CD4-positive, alpha-beta T cell (primary cell): Measurements from ENCODE around the gene RUFY3. TPM values are rescaled to one million over a fixed set of nuclear protein-coding genes. Genes with fewer than 3 reads are reported as not detected.
A peak's percentile ranks its signal among the peaks of the same experiment; 100 is the strongest.

Source experiments
- ATAC-seq: fragments of 200-7000 bp; cut with Tn5 transposase; one replicate; pipeline ENCODE4 v1.10.0; 2022; ENCODE audit warnings: mild to moderate bottlenecking; ENCODE audit not compliant: poor library complexity
- CTCF ChIA-PET: fragments of 350-600 bp; sonication (Branson Sonifier 250); formaldehyde crosslinking; loops from one replicate; lab custom pipeline; 2021; ENCODE audit warnings: antibody characterized with exemption, inconsistent platforms; lab: Charles Lee
- POLR2A ChIA-PET: fragments of 350-600 bp; sonication (Branson Sonifier 250); formaldehyde crosslinking; loops from one replicate; lab custom pipeline; 2021; ENCODE audit warnings: antibody characterized with exemption, inconsistent platforms; lab: Charles Lee
- DNase-seq, 14 experiments: peaks; one replicate each; pipeline ENCODE4 v3.0.0-alpha.2; 2013 to 2020; ENCODE audit warnings: mixed read lengths in 2 of 14
- H3K27ac ChIP-seq, 2 donors: one replicate each; pipeline versions ENCODE4 v1.5.1 to v1.7.0; 2013; ENCODE audit warnings: low read length in 2 of 2, low read depth in 1 of 2, mild to moderate bottlenecking in 1 of 2
- H3K27me3 ChIP-seq, 2 experiments: 1 replicate in 1 of 2; 2 replicates in 1 of 2; pipeline versions ENCODE4 v1.6.1 to v1.7.0; 2013; ENCODE audit warnings: low read length in 2 of 2, control low read depth in 1 of 2, mild to moderate bottlenecking in 1 of 2, moderate library complexity in 1 of 2; ENCODE audit not compliant: insufficient read depth in 2 of 2, control insufficient read depth in 1 of 2
- H3K36me3 ChIP-seq: one replicate; pipeline ENCODE4 v1.6.1; 2013; ENCODE audit warnings: low read length, control low read depth; ENCODE audit not compliant: insufficient read depth
- H3K4me1 ChIP-seq: one replicate; pipeline ENCODE4 v1.6.1; 2013; ENCODE audit warnings: low read length, control low read depth; ENCODE audit not compliant: insufficient read depth
- H3K4me3 ChIP-seq: one replicate; pipeline ENCODE4 v1.5.1; 2013; ENCODE audit warnings: mild to moderate bottlenecking, low read length, moderate library complexity
- H3K9me3 ChIP-seq, 2 experiments: 1 replicate in 1 of 2; 2 replicates in 1 of 2; pipeline versions ENCODE4 v1.6.1 to v1.7.0; 2013; ENCODE audit warnings: low read length in 2 of 2, mild to moderate bottlenecking in 2 of 2, control low read depth in 1 of 2, moderate library complexity in 1 of 2; ENCODE audit not compliant: control insufficient read depth in 1 of 2, insufficient read depth in 1 of 2
- H3K27ac Mint-ChIP-seq: one replicate; pipeline ENCODE4 v1.8.0; 2020; ENCODE audit warnings: mixed read lengths
- H3K27me3 Mint-ChIP-seq: one replicate; pipeline ENCODE4 v1.8.0; 2021; ENCODE audit warnings: mixed read lengths
- H3K36me3 Mint-ChIP-seq: one replicate; pipeline ENCODE4 v1.8.0; 2021; ENCODE audit warnings: low read depth, mixed read lengths
- H3K4me1 Mint-ChIP-seq: one replicate; pipeline ENCODE4 v1.8.0; 2021; ENCODE audit warnings: low read depth, mixed read lengths
- H3K4me3 Mint-ChIP-seq: one replicate; pipeline ENCODE4 v1.8.0; 2020; ENCODE audit warnings: mild to moderate bottlenecking, mixed read lengths
- H3K9me3 Mint-ChIP-seq: one replicate; pipeline ENCODE4 v1.8.0; 2020; ENCODE audit warnings: mixed read lengths
- CTCF ChIP-seq: fragments of 200-600 bp; IDR thresholded peaks from one replicate; pipeline ENCODE4 v1.8.0; 2022; ENCODE audit warnings: antibody characterized with exemption, mild to moderate bottlenecking
- intact Hi-C, 2 experiments: fragments of 100-400 bp; cut with DNase I in 1 of 2; cut with micrococcal nuclease in 1 of 2; formaldehyde crosslinking; loops; one replicate each; pipeline versions ENCODE4 v1.15.1 to v1.9.0; 2023 to 2025; cut with DNase I, micrococcal nuclease
- total RNA-seq, 174 experiments: library from RNA in 2 of 174; stranded (reverse) in 2 of 174; gene quantifications; one replicate each; pipeline ENCODE4 v1.2.3 and lab custom pipeline; 2021 to 2026

Gene RUFY3
- total RNA-seq, 2 experiments from 2014 or later = 18.0 to 18.1 TPM

GRCh38 chr4:70815370-70815769, 93.6 kb downstream of the RUFY3 start:
- H3K27ac Mint-ChIP-seq = no peak overlapping the region
- peaks cover 31% of the 10 kb centered on the region for H3K36me3 Mint-ChIP-seq
- TF ChIP-seq CTCF = no peak
- Histone ChIP-seq H3K27me3 (no peaks in the 10 kb centered on the region), H3K4me1 (no peaks in the 10 kb centered on the region), H3K36me3 (peaks cover 21% of the 10 kb centered on the region), H3K27ac (no peak overlapping the region), H3K9me3 (no peaks in the 10 kb centered on the region), H3K4me3 (no peak overlapping the region)
- CTCF ChIA-PET = interaction anchor here (0.6 kb wide), 1 partner anchor 30 kb away, joined by 3 read pairs; no protein-coding TSS in a partner anchor
- POLR2A ChIA-PET = no interaction called here
- intact Hi-C loops = no loop called here
- DNase-seq (no peak), ATAC-seq (no peak)
- no peaks in the 10 kb centered on the region for H3K9me3 Mint-ChIP-seq
- H3K4me1 Mint-ChIP-seq = peaks cover 21% of the 10 kb centered on the region
- no peaks in the 10 kb centered on the region for H3K27me3 Mint-ChIP-seq
- H3K4me3 Mint-ChIP-seq = no peak overlapping the region

- TF ChIP-seq CTCF = no peak
These were observed 95.1 kb downstream of the RUFY3 start for GRCh38 chr4:70816894-70817293.

GRCh38 chr4:70818173-70818855, 96.5 kb downstream of the RUFY3 start:
- no peak overlapping the region for H3K4me3 Mint-ChIP-seq
- no peak for ATAC-seq
- H3K4me3 ChIP-seq = no peak overlapping the region
- no peaks in the 10 kb centered on the region for H3K27me3 Mint-ChIP-seq
- CTCF ChIA-PET = no interaction called here
- H3K27ac ChIP-seq = no peak overlapping the region
- peaks cover 21% of the 10 kb centered on the region for H3K4me1 Mint-ChIP-seq
- POLR2A ChIA-PET = interaction anchor here (1.4 kb wide), 1 partner anchor 84 kb away, joined by 3 read pairs; no protein-coding TSS in a partner anchor
- intact Hi-C loops = no loop called here
- no peaks in the 10 kb centered on the region for H3K9me3 Mint-ChIP-seq
- H3K9me3 ChIP-seq = no peaks in the 10 kb centered on the region
- peaks cover 48% of the 10 kb centered on the region for H3K36me3 ChIP-seq
- no peak for TF ChIP-seq CTCF
- DNase-seq = no peak
- H3K36me3 Mint-ChIP-seq = peaks cover 53% of the 10 kb centered on the region
- H3K4me1 ChIP-seq = no peaks in the 10 kb centered on the region
- peak overlapping the region; percentile 39 for H3K27ac Mint-ChIP-seq
- H3K27me3 ChIP-seq = no peaks in the 10 kb centered on the region

More at GRCh38 chr4:70816894-70817293, 95.1 kb downstream of the RUFY3 start:
- Mint-ChIP-seq H3K4me3 (no peak overlapping the region), H3K27ac (peak overlapping the region; percentile 39), H3K9me3 (no peaks in the 10 kb centered on the region), H3K36me3 (peaks cover 39% of the 10 kb centered on the region), H3K27me3 (no peaks in the 10 kb centered on the region), H3K4me1 (peaks cover 21% of the 10 kb centered on the region)
- ATAC-seq (no peak), DNase-seq (no peak)
- intact Hi-C loops = no loop called here
- Histone ChIP-seq H3K27me3 (no peaks in the 10 kb centered on the region), H3K4me1 (no peaks in the 10 kb centered on the region), H3K27ac (no peak overlapping the region), H3K36me3 (peaks cover 36% of the 10 kb centered on the region), H3K4me3 (no peak overlapping the region), H3K9me3 (no peaks in the 10 kb centered on the region)
- CTCF ChIA-PET = interaction anchor here (0.7 to 1.0 kb wide), 2 partner anchors 9 to 58 kb away, joined by 3 read pairs; no protein-coding TSS in a partner anchor
- POLR2A ChIA-PET = interaction anchor here (1.0 kb wide), 1 partner anchor 29 kb away, joined by 3 read pairs; no protein-coding TSS in a partner anchor
